Activated CD8-positive, alpha-beta memory T cell treated with anti-CD3 and anti-CD28 coated beads, Interleukin-2, amount 50 U/mL, for 1 hour (primary cell): ENCODE results near the gene PEX26.
"Not testable (repeated sequence)": the region's sequence is repeated elsewhere in the genome, so short reads cannot be mapped to it uniquely, and the experiment has no call there.

Experiments
- DNase-seq: peaks from one replicate; pipeline ENCODE4 v3.0.0-alpha.2; 2020; ENCODE audit errors: extremely low read depth

PEX26 gene

GRCh38 chr22:18056807-18057474 lies 20.8 kb upstream of the PEX26 start:
- no peak for DNase-seq

GRCh38 chr22:18057568-18058209 lies 20.1 kb upstream of the PEX26 start:
- DNase-seq = no peak

- DNase-seq = no peak
These were observed 19.3 kb upstream of the PEX26 start for GRCh38 chr22:18058371-18059093.

GRCh38 chr22:18059094-18059417 lies 18.7 kb upstream of the PEX26 start:
- DNase-seq = no peak

- DNase-seq = no peak
These were observed 18.3 kb upstream of the PEX26 start for GRCh38 chr22:18059473-18059872.

GRCh38 chr22:18059991-18060390 lies 17.8 kb upstream of the PEX26 start:
- no peak for DNase-seq

GRCh38 chr22:18060646-18061620 lies 16.9 kb upstream of the PEX26 start:
- DNase-seq = no peak

GRCh38 chr22:18062421-18062820 lies 15.4 kb upstream of the PEX26 start:
- DNase-seq = no peak

- DNase-seq = no peak
These were observed 14.5 kb upstream of the PEX26 start for GRCh38 chr22:18063306-18063705.

- not testable (repeated sequence) for DNase-seq
These were observed 14.1 kb upstream of the PEX26 start for GRCh38 chr22:18063715-18064114.

- DNase-seq = no peak
These were observed 13.2 kb upstream of the PEX26 start for GRCh38 chr22:18064636-18065035.

- no peak for DNase-seq
These were observed 12.5 kb upstream of the PEX26 start for GRCh38 chr22:18065256-18065655.

- no peak for DNase-seq
These were observed 11.5 kb upstream of the PEX26 start for GRCh38 chr22:18066181-18066859.

- no peak for DNase-seq
These were observed 10.7 kb upstream of the PEX26 start for GRCh38 chr22:18067121-18067520.

- no peak for DNase-seq
These were observed 10.0 kb upstream of the PEX26 start for GRCh38 chr22:18067548-18068341.

- DNase-seq = no peak
These were observed 9.3 kb upstream of the PEX26 start for GRCh38 chr22:18068381-18068988.

- no peak for DNase-seq
These were observed 8.7 kb upstream of the PEX26 start for GRCh38 chr22:18069041-18069440.

- DNase-seq = no peak
These were observed 7.7 kb upstream of the PEX26 start for GRCh38 chr22:18070041-18070440.

- DNase-seq = no peak
These were observed 7.1 kb upstream of the PEX26 start for GRCh38 chr22:18070556-18071306.
